SK-N-SH treated with all-trans-retinoic acid at 6 μM for 48 hours (cell line): Measurements from ENCODE around the gene ATP6AP1.

ENCODE experiments used
- ATAC-seq: fragments of 200-7000 bp; cut with Tn5 transposase; 3 replicates; pipeline ENCODE4 v1.9.1; 2020; ENCODE audit warnings: mild to moderate bottlenecking, moderate library complexity
- ARNTL ChIP-seq: fragments of 450-650 bp; formaldehyde crosslinking; IDR thresholded peaks from 2 replicates; pipeline ENCODE4 v1.5.0; 2020; ENCODE audit warnings: low read depth, mild to moderate bottlenecking, moderate library complexity, borderline replicate concordance
- BACH2 ChIP-seq: fragments of 250-450 bp; sonication (Bioruptor Pico); IDR thresholded peaks from 2 replicates; pipeline ENCODE4 v1.9.0; 2021; ENCODE audit warnings: mild to moderate bottlenecking, borderline replicate concordance
- CSDC2 ChIP-seq: fragments of 250-450 bp; sonication (Bioruptor Pico); IDR thresholded peaks from 2 replicates; pipeline ENCODE4 v1.5.0; 2020; ENCODE audit warnings: mild to moderate bottlenecking, moderate library complexity
- CSRNP3 ChIP-seq: fragments of 250-450 bp; sonication (Bioruptor Pico); IDR thresholded peaks from 2 replicates; pipeline ENCODE4 v1.5.1; 2021; ENCODE audit warnings: mild to moderate bottlenecking, moderate library complexity
- GLIS3 ChIP-seq: fragments of 250-450 bp; sonication (Bioruptor Pico); IDR thresholded peaks from 2 replicates; pipeline ENCODE4 v1.5.0; 2020; ENCODE audit warnings: mild to moderate bottlenecking, moderate library complexity
- ISL1 ChIP-seq: fragments of 250-450 bp; sonication (Bioruptor Pico); IDR thresholded peaks from 2 replicates; pipeline ENCODE4 v2.1.2; 2022; ENCODE audit warnings: mild to moderate bottlenecking, moderate library complexity
- OSR1 ChIP-seq: fragments of 250-450 bp; sonication (Bioruptor Pico); IDR thresholded peaks from 2 replicates; pipeline ENCODE4 v1.8.0; 2022; ENCODE audit warnings: moderate library complexity, mild to moderate bottlenecking, inconsistent platforms
- POU6F1 ChIP-seq: fragments of 250-450 bp; sonication (Bioruptor Pico); IDR thresholded peaks from 2 replicates; pipeline ENCODE4 v1.8.0; 2021; ENCODE audit warnings: low read depth, mild to moderate bottlenecking, moderate library complexity, borderline replicate concordance
- PPARA ChIP-seq: fragments of 250-450 bp; sonication (Bioruptor Pico); IDR thresholded peaks from 2 replicates; pipeline ENCODE4 v1.5.0; 2020; ENCODE audit warnings: mild to moderate bottlenecking, borderline replicate concordance
- RARB ChIP-seq: fragments of 250-450 bp; sonication (Bioruptor Pico); IDR thresholded peaks from 2 replicates; pipeline ENCODE4 v1.8.0; 2021; ENCODE audit warnings: mild to moderate bottlenecking, moderate library complexity
- SNAI2 ChIP-seq: fragments of 250-450 bp; sonication (Bioruptor Pico); IDR thresholded peaks from 2 replicates; pipeline ENCODE4 v1.5.0; 2020; ENCODE audit warnings: mild to moderate bottlenecking, moderate library complexity
- TCF4 ChIP-seq: fragments of 250-450 bp; sonication (Bioruptor Pico); IDR thresholded peaks from 2 replicates; pipeline ENCODE4 v1.8.0; 2021; ENCODE audit warnings: mild to moderate bottlenecking, moderate library complexity, borderline replicate concordance
- TOX ChIP-seq: fragments of 250-450 bp; sonication (Bioruptor Pico); IDR thresholded peaks from 2 replicates; pipeline ENCODE4 v1.8.0; 2021; ENCODE audit warnings: mild to moderate bottlenecking, moderate library complexity, borderline replicate concordance
- ZC3H10 ChIP-seq: fragments of 250-450 bp; sonication (Bioruptor Pico); IDR thresholded peaks from 2 replicates; pipeline ENCODE4 v1.5.1; 2021; ENCODE audit warnings: mild to moderate bottlenecking, moderate library complexity
- ZFP3 ChIP-seq: fragments of 250-450 bp; sonication (Bioruptor Pico); IDR thresholded peaks from 2 replicates; pipeline ENCODE4 v1.5.0; 2020; ENCODE audit warnings: mild to moderate bottlenecking, moderate library complexity
- ZFP30 ChIP-seq: fragments of 450-650 bp; formaldehyde crosslinking; IDR thresholded peaks from 2 replicates; pipeline ENCODE4 v1.5.0; 2022; ENCODE audit warnings: mild to moderate bottlenecking, moderate library complexity
- ZNF565 ChIP-seq: fragments of 450-650 bp; formaldehyde crosslinking; conservative IDR thresholded peaks from 2 replicates; pipeline ENCODE4 v1.5.0; 2020; ENCODE audit warnings: low read depth, mild to moderate bottlenecking, moderate library complexity
- ZNF70 ChIP-seq: fragments of 450-650 bp; formaldehyde crosslinking; IDR thresholded peaks from 2 replicates; pipeline ENCODE4 v1.5.0; 2020; ENCODE audit warnings: mild to moderate bottlenecking, moderate library complexity
- ZNF8 ChIP-seq: fragments of 450-650 bp; formaldehyde crosslinking; IDR thresholded peaks from 2 replicates; pipeline ENCODE4 v1.5.0; 2020; ENCODE audit warnings: mild to moderate bottlenecking, moderate library complexity
- TF ChIP-seq, protein P1 (sequence below): fragments of 250-450 bp; sonication (Bioruptor Pico); IDR thresholded peaks from 2 replicates; pipeline ENCODE4 v1.5.1; 2020; ENCODE audit warnings: low read depth, mild to moderate bottlenecking, moderate library complexity
- TF ChIP-seq, protein P2 (sequence below): fragments of 250-450 bp; sonication (Bioruptor Pico); IDR thresholded peaks from 2 replicates; pipeline ENCODE4 v1.8.0; 2020; ENCODE audit warnings: mild to moderate bottlenecking, moderate library complexity, borderline replicate concordance
- TF ChIP-seq, protein P3 (sequence below): fragments of 250-450 bp; sonication (Bioruptor Pico); IDR thresholded peaks from 2 replicates; pipeline ENCODE4 v1.5.0; 2020; ENCODE audit warnings: mild to moderate bottlenecking, moderate library complexity

Gene ATP6AP1

GRCh38 chrX:154429711-154430110 is 1.2 kb downstream of the ATP6AP1 start:
- TF ChIP-seq ZNF70 (CRISPR knock-in tag), result no peak
- no peak for TF ChIP-seq CSRNP3
- no peak for TF ChIP-seq POU6F1
- TF ChIP-seq ZFP30 (CRISPR knock-in tag), result no peak
- TF ChIP-seq ARNTL, result no peak
- TF ChIP-seq, protein P1, sequence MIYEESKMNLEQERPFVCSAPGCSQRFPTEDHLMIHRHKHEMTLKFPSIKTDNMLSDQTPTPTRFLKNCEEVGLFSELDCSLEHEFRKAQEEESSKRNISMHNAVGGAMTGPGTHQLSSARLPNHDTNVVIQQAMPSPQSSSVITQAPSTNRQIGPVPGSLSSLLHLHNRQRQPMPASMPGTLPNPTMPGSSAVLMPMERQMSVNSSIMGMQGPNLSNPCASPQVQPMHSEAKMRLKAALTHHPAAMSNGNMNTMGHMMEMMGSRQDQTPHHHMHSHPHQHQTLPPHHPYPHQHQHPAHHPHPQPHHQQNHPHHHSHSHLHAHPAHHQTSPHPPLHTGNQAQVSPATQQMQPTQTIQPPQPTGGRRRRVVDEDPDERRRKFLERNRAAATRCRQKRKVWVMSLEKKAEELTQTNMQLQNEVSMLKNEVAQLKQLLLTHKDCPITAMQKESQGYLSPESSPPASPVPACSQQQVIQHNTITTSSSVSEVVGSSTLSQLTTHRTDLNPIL (CRISPR knock-in tag), result no peak
- no peak for TF ChIP-seq SNAI2 (CRISPR knock-in tag)
- TF ChIP-seq TOX (CRISPR knock-in tag), result no peak
- TF ChIP-seq ZFP3 (CRISPR knock-in tag), result no peak
- no peak for TF ChIP-seq OSR1 (CRISPR knock-in tag)
- no peak for TF ChIP-seq BACH2 (CRISPR knock-in tag)
- no peak for TF ChIP-seq PPARA (CRISPR knock-in tag)
- no peak for TF ChIP-seq GLIS3 (CRISPR knock-in tag)
- TF ChIP-seq TCF4 (CRISPR knock-in tag), result no peak
- no peak for TF ChIP-seq RARB (CRISPR knock-in tag)
- no peak for ATAC-seq

DNA sequence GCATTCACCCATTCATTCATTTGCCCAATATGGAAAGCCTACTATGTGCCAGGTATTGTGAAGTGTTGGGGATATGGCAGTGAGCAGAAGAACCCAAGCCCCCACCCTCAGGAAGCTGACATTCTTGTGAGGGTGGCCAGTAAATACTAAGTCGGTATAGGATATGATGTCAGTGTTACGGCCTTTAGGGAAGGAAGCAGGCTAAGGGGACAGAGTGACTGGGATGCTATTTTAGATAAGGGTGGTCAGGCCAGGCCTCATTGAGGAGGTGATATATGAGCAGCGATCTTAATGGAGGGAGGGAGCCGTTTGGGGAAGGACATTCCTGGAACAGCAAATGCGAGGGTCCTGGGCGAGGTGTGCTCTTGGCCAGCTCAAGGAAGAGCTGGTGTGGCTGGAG is 2.0 kb downstream of the ATP6AP1 start:
- TF ChIP-seq, protein P2, sequence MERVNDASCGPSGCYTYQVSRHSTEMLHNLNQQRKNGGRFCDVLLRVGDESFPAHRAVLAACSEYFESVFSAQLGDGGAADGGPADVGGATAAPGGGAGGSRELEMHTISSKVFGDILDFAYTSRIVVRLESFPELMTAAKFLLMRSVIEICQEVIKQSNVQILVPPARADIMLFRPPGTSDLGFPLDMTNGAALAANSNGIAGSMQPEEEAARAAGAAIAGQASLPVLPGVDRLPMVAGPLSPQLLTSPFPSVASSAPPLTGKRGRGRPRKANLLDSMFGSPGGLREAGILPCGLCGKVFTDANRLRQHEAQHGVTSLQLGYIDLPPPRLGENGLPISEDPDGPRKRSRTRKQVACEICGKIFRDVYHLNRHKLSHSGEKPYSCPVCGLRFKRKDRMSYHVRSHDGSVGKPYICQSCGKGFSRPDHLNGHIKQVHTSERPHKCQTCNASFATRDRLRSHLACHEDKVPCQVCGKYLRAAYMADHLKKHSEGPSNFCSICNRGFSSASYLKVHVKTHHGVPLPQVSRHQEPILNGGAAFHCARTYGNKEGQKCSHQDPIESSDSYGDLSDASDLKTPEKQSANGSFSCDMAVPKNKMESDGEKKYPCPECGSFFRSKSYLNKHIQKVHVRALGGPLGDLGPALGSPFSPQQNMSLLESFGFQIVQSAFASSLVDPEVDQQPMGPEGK (CRISPR knock-in tag), result no peak
- no peak for TF ChIP-seq BACH2 (CRISPR knock-in tag)
- no peak for TF ChIP-seq CSDC2 (CRISPR knock-in tag)
- no peak for TF ChIP-seq ZNF565
- no peak for TF ChIP-seq TOX (CRISPR knock-in tag)
- no peak for TF ChIP-seq ISL1
- no peak for TF ChIP-seq RARB (CRISPR knock-in tag)
- TF ChIP-seq ZNF8 (CRISPR knock-in tag), result no peak
- no peak for TF ChIP-seq SNAI2 (CRISPR knock-in tag)
- no peak for TF ChIP-seq GLIS3 (CRISPR knock-in tag)
- TF ChIP-seq CSRNP3, result no peak
- TF ChIP-seq ARNTL, result no peak
- no peak for TF ChIP-seq ZC3H10 (CRISPR knock-in tag)
- no peak for TF ChIP-seq POU6F1
- TF ChIP-seq, protein P3, sequence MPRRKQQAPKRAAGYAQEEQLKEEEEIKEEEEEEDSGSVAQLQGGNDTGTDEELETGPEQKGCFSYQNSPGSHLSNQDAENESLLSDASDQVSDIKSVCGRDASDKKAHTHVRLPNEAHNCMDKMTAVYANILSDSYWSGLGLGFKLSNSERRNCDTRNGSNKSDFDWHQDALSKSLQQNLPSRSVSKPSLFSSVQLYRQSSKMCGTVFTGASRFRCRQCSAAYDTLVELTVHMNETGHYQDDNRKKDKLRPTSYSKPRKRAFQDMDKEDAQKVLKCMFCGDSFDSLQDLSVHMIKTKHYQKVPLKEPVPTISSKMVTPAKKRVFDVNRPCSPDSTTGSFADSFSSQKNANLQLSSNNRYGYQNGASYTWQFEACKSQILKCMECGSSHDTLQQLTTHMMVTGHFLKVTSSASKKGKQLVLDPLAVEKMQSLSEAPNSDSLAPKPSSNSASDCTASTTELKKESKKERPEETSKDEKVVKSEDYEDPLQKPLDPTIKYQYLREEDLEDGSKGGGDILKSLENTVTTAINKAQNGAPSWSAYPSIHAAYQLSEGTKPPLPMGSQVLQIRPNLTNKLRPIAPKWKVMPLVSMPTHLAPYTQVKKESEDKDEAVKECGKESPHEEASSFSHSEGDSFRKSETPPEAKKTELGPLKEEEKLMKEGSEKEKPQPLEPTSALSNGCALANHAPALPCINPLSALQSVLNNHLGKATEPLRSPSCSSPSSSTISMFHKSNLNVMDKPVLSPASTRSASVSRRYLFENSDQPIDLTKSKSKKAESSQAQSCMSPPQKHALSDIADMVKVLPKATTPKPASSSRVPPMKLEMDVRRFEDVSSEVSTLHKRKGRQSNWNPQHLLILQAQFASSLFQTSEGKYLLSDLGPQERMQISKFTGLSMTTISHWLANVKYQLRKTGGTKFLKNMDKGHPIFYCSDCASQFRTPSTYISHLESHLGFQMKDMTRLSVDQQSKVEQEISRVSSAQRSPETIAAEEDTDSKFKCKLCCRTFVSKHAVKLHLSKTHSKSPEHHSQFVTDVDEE (CRISPR knock-in tag), result no peak
- TF ChIP-seq ZFP30 (CRISPR knock-in tag), result no peak
- ATAC-seq, result no peak
